SK-N-SH (cell line): ENCODE data around the gene SDSL. TPM values are rescaled to one million over a fixed set of nuclear protein-coding genes. Genes with fewer than 3 reads are reported as not detected.

Source experiments
- CTCF ChIA-PET: fragments of 300-600, 350-600 bp; formaldehyde crosslinking; extraction: SDS; loops from one replicate; lab custom pipeline; 2021; lab: Yijun Ruan, JAX
- POLR2A ChIA-PET: fragments of 350-600 bp; sonication (Branson Sonifier 250); formaldehyde crosslinking; extraction: SDS; loops from one replicate; lab custom pipeline; 2020; ENCODE audit warnings: antibody characterized with exemption, inconsistent platforms; lab: Yijun Ruan, JAX
- DNase-seq: peaks from one replicate; pipeline ENCODE4 v3.0.0; 2012
- H2AFZ ChIP-seq: fragments of 200-600 bp; sonication (generic); 2 replicates; pipeline ENCODE4 v1.8.1; 2016; ENCODE audit warnings: antibody characterized with exemption, mild to moderate bottlenecking, low read depth
- H3F3A ChIP-seq: fragments of 200-600 bp; sonication (generic); replicated peaks from 2 replicates; pipeline ENCODE3; 2016; ENCODE audit warnings: antibody characterized with exemption, mild to moderate bottlenecking; ENCODE audit not compliant: insufficient read depth
- H3K27ac ChIP-seq, 2 experiments: fragments of 200-500 bp in 1 of 2; fragments of 200-600 bp in 1 of 2; sonication (Bioruptor generic) in 1 of 2; sonication (generic), shearing (Covaris generic) in 1 of 2; 2 replicates each; pipeline versions ENCODE4 v1.5.1 to v1.6.1; 2014 to 2016; ENCODE audit warnings: low read depth in 2 of 2, inconsistent platforms in 1 of 2, low read length in 1 of 2, mild to moderate bottlenecking in 1 of 2, mixed read lengths in 1 of 2
- H3K27me3 ChIP-seq: fragments of 200-600 bp; sonication (generic), shearing (Covaris generic); 2 replicates; pipeline ENCODE4 v1.6.1; 2016; ENCODE audit warnings: mixed run types; ENCODE audit not compliant: insufficient read depth
- H3K36me3 ChIP-seq, 2 experiments: fragments of 200-500 bp in 1 of 2; fragments of 200-600 bp in 1 of 2; sonication (Bioruptor generic) in 1 of 2; sonication (generic) in 1 of 2; replicated peaks in 1 of 2; 2 replicates each; pipeline versions ENCODE3 to v1.5.1; 2014 to 2016; ENCODE audit warnings: low read length in 1 of 2, mild to moderate bottlenecking in 1 of 2; ENCODE audit not compliant: insufficient read depth in 2 of 2, control insufficient read depth in 1 of 2
- H3K4me1 ChIP-seq, 2 experiments: fragments of 200-500 bp in 1 of 2; fragments of 200-600 bp in 1 of 2; sonication (Bioruptor generic) in 1 of 2; sonication (generic), shearing (Covaris generic) in 1 of 2; 2 replicates each; pipeline versions ENCODE4 v1.5.1 to v1.6.1; 2014 to 2016; ENCODE audit warnings: low read depth in 1 of 2, low read length in 1 of 2, mixed run types in 1 of 2; ENCODE audit not compliant: insufficient read depth in 2 of 2, control insufficient read depth in 1 of 2
- H3K4me2 ChIP-seq: fragments of 200-600 bp; sonication (generic), shearing (Covaris generic); 2 replicates; pipeline ENCODE4 v1.6.1; 2017; ENCODE audit warnings: mixed run types
- H3K4me3 ChIP-seq, 2 experiments: fragments of 200-500 bp in 1 of 2; fragments of 200-600 bp in 1 of 2; sonication (Bioruptor generic) in 1 of 2; sonication (generic), shearing (Covaris generic) in 1 of 2; 2 replicates each; pipeline versions ENCODE4 v1.5.1 to v1.8.1; 2014 to 2016; ENCODE audit warnings: low read depth in 2 of 2, inconsistent platforms in 1 of 2, low read length in 1 of 2, mild to moderate bottlenecking in 1 of 2, mixed read lengths in 1 of 2, moderate library complexity in 1 of 2
- H3K79me2 ChIP-seq: fragments of 200-600 bp; sonication (generic); 2 replicates; pipeline ENCODE4 v1.8.1; 2017; ENCODE audit warnings: mild to moderate bottlenecking; ENCODE audit not compliant: insufficient read depth
- H3K9ac ChIP-seq: fragments of 200-600 bp; sonication (generic); 2 replicates; pipeline ENCODE4 v1.6.1; 2017; ENCODE audit warnings: mixed run types
- H3K9me2 ChIP-seq: fragments of 200-600 bp; sonication (generic); 2 replicates; pipeline ENCODE4 v1.6.1; 2017; ENCODE audit warnings: mixed run types
- H3K9me3 ChIP-seq: fragments of 200-600 bp; sonication (generic); 2 replicates; pipeline ENCODE4 v1.6.1; 2017; ENCODE audit warnings: mixed run types, mild to moderate bottlenecking, moderate library complexity
- H4K20me1 ChIP-seq: fragments of 200-600 bp; sonication (generic); 2 replicates; pipeline ENCODE4 v1.6.1; 2017; ENCODE audit warnings: mild to moderate bottlenecking, mixed run types; ENCODE audit not compliant: insufficient read depth
- ELF1 ChIP-seq: IDR thresholded peaks from 2 replicates; pipeline ENCODE4 v1.4.0; 2012
- FOXJ3 ChIP-seq: sonication (generic); formaldehyde crosslinking; IDR thresholded peaks from 2 replicates; pipeline ENCODE4 v1.5.1; 2020; ENCODE audit warnings: mild to moderate bottlenecking, missing genetic modification reagents
- GATA2 ChIP-seq: sonication (generic); formaldehyde crosslinking; IDR thresholded peaks from 2 replicates; pipeline ENCODE4 v1.5.0; 2020; ENCODE audit warnings: mild to moderate bottlenecking, missing genetic modification reagents
- RXRA ChIP-seq: IDR thresholded peaks from 2 replicates; pipeline ENCODE4 v1.4.0; 2012; ENCODE audit warnings: low read depth, mild to moderate bottlenecking, borderline replicate concordance
- YY1 ChIP-seq: IDR thresholded peaks from 2 replicates; pipeline ENCODE4 v1.4.0; 2012; ENCODE audit warnings: low read depth, mild to moderate bottlenecking
- WGBS: methylation state at CpG from one replicate; pipeline ENCODE4 v1.1.6; 2017; ENCODE audit warnings: low lambda C conversion rate; 5-methylcytosine and 5-hydroxymethylcytosine counted together
- polyA plus RNA-seq, 3 experiments: library from polyadenylated mRNA; depleted of rRNA; stranded (reverse); fragments of >200 nt; gene quantifications; 2 replicates each; pipeline ENCODE4 v1.2.3, GENCODE V29; 2012
- TF ChIP-seq, protein P1 (sequence below): IDR thresholded peaks from 2 replicates; pipeline ENCODE4; 2012
- TF ChIP-seq, protein P2 (sequence below): fragments of 150-350 bp; IDR thresholded peaks from 2 replicates; pipeline ENCODE4 v1.6.1; 2017; ENCODE audit warnings: antibody characterized with exemption, low read length, low read depth, borderline replicate concordance
- TF ChIP-seq, protein P3 (sequence below): IDR thresholded peaks from 2 replicates; pipeline ENCODE4 v1.4.0; 2012; ENCODE audit warnings: low read depth, borderline replicate concordance

Gene SDSL
- polyA plus RNA-seq, 1 of the 3 experiments (the other 2 are of a cell fraction), result 33.7 TPM

DNA sequence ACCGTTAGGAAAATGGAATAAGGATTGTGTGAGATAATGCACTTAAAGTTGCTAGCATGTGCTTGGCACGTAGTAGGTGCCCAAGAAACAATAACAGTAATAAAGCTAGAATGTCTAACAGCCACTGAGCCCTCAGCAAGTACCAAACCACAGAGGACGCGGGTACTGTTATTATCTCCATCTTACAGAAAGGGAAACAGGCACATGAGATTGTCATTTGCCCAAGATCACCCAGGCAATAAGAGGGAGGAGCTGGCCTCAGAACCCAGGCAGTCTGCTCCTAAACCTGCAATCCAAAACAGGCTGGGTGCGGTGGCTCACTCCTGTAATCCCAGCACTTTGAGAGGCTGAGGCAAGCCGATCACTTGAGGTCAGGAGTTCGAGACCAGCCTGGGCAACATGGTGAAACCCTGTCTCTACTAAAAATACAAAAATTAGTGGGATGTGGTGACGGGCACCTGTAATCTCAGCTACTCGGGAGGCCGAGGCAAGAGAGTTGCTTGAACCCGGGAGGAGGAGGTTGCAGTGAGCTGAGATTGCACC lies 13.4 kb upstream of the SDSL start:
- Histone ChIP-seq H3K36me3 (no peaks in the 10 kb centered on the region), H3F3A (no peaks in the 10 kb centered on the region), H3K9me2 (no peaks in the 10 kb centered on the region), H2AFZ (no peak overlapping the region)
- DNase-seq, result no peak
- POLR2A ChIA-PET, result no interaction called here
- TF ChIP-seq GATA2 (CRISPR knock-in tag) (no peak), YY1 (no peak)
- TF ChIP-seq, all 33 proteins: peak for 0
- Histone ChIP-seq H3K27me3 (no peaks in the 10 kb centered on the region), H4K20me1 (no peaks in the 10 kb centered on the region), H3K79me2 (no peaks in the 10 kb centered on the region), H3K4me1 (no peaks in the 10 kb centered on the region), H3K9me3 (no peaks in the 10 kb centered on the region), H3K27ac (no peak overlapping the region), H3K4me3 (no peak overlapping the region), H3K4me2 (no peak overlapping the region), H3K9ac (no peak overlapping the region)
- CTCF ChIA-PET, result interaction anchor here (3.1 kb wide), 1 partner anchor 16 kb away, joined by 18 read pairs; no protein-coding TSS in a partner anchor
- 85% methylated on average over 11 of the region's 11 CpGs for WGBS

DNA sequence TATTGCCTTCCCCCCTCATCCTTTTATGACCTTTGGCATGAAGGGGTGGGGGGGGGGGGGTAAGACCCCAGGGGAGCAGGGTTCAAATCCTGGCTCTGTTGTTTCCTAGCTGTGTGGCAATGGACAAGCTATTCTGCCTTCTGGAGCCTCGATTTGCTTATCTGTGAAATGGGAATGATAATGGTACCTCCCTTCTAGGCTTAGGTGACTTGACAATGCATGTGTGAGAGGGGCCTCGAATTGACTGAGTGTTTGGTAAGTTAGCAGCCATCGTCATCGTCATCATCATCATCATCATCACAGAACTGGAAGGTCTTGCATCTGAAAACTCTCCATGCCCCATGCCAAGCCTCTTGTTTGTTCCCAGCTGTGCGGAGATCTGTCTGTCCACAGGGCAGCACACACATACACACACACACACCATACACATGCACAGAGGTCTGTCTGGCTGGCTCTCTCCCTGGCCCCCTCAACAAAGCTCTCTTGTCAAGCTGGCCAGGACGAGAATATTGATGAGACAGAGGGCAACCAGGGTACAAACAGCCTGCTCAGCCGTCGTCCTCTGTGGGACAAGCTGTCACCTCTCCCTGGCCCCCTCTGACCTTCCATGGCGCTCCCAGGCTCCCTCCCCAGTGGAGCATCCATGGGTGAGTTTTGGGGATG lies 12.6 kb upstream of the SDSL start:
- H3K9ac ChIP-seq, result no peak overlapping the region
- no peaks in the 10 kb centered on the region for H3K36me3 ChIP-seq
- H3F3A ChIP-seq, result no peaks in the 10 kb centered on the region
- H3K9me2 ChIP-seq, result no peaks in the 10 kb centered on the region
- H3K4me2 ChIP-seq, result no peak overlapping the region
- H3K27me3 ChIP-seq, result no peaks in the 10 kb centered on the region
- H3K27ac ChIP-seq, result no peak overlapping the region
- no peaks in the 10 kb centered on the region for H3K9me3 ChIP-seq
- ChIA-PET CTCF (interaction anchor here (2.1 to 3.1 kb wide), 2 partner anchors 15 to 16 kb away, joined by 13 to 18 read pairs; no protein-coding TSS in a partner anchor), POLR2A (no interaction called here)
- no peaks in the 10 kb centered on the region for H3K79me2 ChIP-seq
- no peak for DNase-seq
- H4K20me1 ChIP-seq, result no peaks in the 10 kb centered on the region
- no peaks in the 10 kb centered on the region for H3K4me1 ChIP-seq
- WGBS, result 63% methylated on average over 9 of the region's 9 CpGs
- TF ChIP-seq, protein P1, sequence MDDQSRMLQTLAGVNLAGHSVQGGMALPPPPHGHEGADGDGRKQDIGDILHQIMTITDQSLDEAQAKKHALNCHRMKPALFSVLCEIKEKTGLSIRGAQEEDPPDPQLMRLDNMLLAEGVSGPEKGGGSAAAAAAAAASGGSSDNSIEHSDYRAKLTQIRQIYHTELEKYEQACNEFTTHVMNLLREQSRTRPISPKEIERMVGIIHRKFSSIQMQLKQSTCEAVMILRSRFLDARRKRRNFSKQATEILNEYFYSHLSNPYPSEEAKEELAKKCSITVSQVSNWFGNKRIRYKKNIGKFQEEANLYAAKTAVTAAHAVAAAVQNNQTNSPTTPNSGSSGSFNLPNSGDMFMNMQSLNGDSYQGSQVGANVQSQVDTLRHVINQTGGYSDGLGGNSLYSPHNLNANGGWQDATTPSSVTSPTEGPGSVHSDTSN, result no peak
- TF ChIP-seq RXRA (no peak), FOXJ3 (CRISPR knock-in tag) (no peak), ELF1 (no peak)
- TF ChIP-seq, protein P2, sequence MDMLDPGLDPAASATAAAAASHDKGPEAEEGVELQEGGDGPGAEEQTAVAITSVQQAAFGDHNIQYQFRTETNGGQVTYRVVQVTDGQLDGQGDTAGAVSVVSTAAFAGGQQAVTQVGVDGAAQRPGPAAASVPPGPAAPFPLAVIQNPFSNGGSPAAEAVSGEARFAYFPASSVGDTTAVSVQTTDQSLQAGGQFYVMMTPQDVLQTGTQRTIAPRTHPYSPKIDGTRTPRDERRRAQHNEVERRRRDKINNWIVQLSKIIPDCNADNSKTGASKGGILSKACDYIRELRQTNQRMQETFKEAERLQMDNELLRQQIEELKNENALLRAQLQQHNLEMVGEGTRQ, result no peak
- TF ChIP-seq, protein P3, sequence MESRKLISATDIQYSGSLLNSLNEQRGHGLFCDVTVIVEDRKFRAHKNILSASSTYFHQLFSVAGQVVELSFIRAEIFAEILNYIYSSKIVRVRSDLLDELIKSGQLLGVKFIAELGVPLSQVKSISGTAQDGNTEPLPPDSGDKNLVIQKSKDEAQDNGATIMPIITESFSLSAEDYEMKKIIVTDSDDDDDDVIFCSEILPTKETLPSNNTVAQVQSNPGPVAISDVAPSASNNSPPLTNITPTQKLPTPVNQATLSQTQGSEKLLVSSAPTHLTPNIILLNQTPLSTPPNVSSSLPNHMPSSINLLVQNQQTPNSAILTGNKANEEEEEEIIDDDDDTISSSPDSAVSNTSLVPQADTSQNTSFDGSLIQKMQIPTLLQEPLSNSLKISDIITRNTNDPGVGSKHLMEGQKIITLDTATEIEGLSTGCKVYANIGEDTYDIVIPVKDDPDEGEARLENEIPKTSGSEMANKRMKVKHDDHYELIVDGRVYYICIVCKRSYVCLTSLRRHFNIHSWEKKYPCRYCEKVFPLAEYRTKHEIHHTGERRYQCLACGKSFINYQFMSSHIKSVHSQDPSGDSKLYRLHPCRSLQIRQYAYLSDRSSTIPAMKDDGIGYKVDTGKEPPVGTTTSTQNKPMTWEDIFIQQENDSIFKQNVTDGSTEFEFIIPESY, result no peak
- H3K4me3 ChIP-seq, result no peak overlapping the region
- H2AFZ ChIP-seq, result no peak overlapping the region
